NCI-H526 (cell line): Measurements from ENCODE around the gene MBOAT7.
"Not testable (repeated sequence)": the region's sequence is repeated elsewhere in the genome, so short reads cannot be mapped to it uniquely, and the experiment has no call there.

Experiments used
- DNase-seq, 2 experiments: peaks; one replicate each; lab custom pipeline; 2025; lab: John Stamatoyannopoulos, UW

MBOAT7 gene

DNA sequence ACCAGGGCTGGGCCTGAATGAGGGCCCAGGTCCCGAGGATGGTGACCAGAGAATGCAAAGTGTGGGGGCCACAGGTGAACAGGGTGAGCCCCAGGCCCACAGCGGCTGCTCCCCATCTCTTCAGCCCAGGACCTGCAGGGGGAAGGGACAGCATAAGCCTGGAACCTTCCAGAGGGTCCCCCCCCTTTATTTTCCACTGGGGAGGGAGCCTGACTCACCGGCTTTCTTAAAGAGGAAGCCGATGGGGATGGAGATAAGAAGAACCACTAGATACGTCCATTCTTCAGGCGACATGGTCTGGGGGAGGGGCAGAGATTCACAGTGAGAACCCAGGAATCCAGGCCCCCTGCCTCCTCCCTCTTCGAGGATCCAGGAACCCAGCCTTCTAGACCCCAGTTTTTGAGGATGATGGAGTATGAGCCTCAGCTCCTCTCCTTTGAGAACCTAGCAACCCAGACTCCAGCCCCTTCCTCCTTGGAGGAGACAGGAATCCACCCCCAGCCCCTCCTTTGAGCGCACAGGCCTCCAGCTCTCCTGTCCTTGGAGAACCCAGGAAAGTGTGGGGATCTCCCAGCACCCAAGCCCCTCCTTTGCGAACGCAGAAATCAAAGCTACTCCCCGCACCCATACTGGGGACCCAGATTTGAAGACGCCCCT is 1.0 kb downstream of the MBOAT7 start:
- peak in 1 of 2 experiments; percentile 61 for DNase-seq

DNA sequence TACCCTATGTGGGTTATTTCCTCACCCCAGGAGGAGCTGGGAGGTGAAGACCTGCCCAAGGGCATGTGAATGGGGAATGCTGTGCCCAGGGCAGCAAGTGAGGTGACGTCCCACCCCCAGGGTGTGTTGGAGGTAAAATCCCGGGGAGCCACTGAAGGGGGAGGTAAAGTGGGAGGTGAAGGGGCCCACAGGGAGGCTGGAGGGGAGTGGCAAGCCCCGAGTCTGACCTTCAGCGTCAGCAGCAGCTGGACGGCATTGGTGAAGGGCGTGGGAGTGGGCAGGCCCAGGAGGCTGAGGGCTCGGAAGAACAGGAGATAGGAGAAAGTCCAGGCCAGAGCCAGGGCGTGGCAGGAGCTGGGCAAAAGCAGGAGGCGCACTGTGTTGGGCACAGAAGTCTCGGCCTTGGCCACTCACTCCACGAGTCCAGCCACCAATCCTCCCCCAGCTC is 2.4 kb downstream of the MBOAT7 start:
- DNase-seq = no peak

DNA sequence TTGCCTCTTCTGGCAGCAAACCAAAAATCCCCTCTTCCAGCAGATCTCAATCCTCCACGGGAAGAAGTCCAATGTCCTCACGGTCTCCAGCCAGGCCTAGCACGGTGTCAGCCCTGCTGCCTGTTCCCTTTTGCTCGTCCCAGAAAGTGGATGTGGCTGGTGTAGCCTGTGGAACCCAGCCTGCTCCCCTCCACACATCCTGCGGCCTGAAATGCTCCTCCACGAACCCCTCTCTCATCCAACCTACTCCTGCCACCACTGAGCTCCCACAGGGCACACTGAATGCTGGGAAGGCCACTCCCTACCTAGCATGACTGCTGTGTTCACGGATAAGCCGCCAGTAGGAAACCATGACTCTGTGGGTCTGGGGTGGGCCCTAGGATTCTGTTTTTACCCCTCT is 3.0 kb downstream of the MBOAT7 start:
- no peak for DNase-seq

DNA sequence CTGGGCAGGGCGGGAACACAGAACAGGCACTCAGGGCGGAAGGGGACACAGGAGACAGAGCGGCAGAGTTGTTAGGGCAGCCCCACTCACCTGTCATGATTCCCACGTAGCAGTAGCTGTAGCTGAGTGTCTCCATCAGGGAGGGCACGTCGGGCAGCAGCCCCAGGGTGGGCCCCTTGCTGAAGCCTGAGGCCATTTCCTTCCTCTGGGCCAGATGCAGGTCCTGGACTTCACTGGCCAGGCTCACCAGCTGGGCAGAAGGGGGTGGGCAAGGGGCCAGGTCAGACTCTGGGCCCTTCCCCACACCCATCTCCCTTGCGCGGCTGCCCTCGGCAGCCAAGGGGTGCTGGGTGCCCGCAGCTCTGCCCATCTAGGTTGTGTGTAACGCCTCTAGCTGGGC is 5.9 kb downstream of the MBOAT7 start:
- DNase-seq = no peak

DNA sequence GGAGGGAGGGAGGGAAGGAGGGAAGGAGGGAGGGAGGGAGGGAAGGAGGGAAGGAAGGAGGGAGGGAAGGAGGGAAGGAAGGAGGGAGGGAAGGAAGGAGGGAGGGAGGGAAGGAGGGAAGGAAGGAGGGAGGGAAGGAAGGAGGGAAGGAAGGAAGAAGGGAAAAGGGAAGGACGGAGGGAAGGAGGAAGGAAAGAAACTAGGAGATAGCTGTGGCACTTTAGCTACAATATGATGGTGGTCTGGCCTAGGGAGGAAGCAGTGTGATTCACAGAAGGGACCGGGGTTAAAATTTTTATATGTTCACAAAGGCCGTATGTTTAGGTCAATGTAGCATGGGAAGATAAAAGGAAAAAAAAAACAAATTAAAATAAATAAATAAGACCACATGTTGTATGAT is 7.5 kb downstream of the MBOAT7 start:
- not testable (repeated sequence) for DNase-seq

DNA sequence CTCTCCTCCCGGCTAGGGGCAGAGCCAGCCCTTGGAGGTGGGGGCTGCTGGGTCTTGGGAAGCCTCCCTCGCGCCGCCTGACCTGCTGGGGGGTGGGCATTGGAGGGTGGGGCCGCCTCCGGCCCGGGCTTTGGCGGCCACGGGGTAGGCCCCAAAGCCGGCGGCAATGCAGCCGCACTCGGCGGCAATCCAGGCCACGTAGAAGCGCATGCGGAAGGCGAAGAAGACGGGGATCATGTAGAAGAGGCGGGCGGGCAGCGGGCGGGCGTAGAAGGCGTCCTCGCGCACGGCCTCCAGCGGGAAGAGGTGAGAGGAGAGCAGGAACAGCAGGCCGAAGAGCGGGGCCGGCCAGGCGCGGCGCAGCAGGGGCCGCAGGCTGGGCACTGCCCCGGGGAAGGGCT is 8.7 kb downstream of the MBOAT7 start:
- no peak for DNase-seq

DNA sequence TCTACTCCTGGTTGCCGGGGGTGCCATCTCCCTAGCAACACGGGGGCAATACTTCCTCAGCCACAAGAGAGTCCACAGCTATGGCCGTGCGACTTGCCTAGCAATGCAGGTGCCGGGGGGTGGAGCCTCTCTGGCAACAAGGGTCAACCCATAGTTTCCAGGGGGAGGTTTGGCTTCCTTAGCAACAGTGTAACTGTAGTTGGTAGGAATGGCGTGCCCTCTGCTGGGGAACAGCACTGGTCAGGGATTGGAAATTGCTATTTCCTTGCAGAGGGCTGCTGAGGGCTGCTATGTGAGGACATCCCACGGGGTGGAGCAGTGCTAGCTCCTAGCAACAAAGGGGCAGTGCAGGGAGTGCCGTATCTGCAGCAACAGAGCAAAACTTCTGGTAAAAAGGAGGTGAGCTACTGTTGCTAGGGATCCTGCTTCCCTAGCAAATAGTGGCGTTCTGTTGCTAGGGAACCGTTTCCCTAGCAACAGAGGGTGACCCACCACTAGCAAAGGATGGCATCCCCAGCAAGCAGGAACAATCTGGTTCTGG is 9.4 kb downstream of the MBOAT7 start:
- DNase-seq = peak; percentile 97 to 98

DNA sequence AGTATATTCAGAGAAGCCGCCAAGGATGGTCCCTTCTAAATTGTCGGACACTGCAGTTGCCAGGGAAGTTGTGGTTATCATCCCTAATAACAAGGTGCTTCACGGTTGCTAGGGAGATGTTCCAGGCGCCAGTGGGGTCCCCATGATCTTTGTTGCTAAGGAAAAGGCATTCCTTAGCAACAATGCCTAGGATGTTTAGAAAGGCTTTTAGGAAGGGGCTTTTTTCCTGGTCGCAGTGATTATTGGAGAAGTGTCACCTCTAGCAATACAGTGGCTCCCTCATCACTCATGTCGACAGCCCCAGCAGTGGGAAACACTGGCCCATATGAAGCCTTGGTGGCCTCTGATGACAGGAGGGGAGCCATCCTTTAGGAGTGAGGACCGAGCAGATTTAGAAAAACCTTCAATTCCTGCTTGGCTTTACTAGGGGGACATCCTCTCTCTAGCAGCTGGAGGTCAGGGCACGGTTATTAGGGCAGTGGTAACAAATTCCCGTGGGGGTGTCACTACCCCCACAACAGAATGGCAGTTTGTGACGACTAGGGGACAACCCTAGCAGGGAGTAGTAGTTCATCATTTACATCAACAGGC is 10.0 kb downstream of the MBOAT7 start:
- DNase-seq = no peak

DNA sequence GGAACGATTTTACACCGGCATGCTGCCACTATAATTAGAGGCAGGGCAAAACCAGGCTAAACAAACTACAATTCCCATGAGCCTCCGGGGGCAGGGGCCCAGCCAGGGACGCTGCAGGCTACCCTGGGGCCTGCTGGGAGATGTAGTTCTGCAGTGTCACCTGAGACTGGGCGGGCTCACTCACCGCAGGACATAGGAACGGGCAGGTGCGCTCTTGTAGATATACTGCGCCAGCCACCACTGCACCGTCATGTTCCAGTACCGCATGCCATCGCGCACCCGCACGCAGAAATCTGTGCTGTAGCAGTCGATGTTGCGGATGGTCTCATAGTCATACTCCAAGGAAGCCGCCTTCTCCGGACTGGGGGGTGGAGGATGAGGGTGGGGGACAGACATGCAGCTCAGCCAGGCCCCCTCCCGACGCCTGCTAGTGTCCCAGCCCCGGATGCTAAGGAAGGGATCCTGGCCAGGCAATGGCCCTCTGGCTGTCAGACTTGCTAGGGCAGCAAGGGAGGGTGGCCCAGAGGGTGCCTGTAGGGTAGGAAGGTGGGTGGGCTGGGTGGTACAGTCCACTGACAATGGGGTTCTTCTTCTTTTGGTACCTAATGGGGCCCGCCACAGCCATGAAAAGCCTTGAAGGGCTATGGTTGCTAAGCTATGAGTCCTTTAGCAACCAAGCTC is 10.7 kb downstream of the MBOAT7 start:
- peak; percentile 74 to 94 for DNase-seq

DNA sequence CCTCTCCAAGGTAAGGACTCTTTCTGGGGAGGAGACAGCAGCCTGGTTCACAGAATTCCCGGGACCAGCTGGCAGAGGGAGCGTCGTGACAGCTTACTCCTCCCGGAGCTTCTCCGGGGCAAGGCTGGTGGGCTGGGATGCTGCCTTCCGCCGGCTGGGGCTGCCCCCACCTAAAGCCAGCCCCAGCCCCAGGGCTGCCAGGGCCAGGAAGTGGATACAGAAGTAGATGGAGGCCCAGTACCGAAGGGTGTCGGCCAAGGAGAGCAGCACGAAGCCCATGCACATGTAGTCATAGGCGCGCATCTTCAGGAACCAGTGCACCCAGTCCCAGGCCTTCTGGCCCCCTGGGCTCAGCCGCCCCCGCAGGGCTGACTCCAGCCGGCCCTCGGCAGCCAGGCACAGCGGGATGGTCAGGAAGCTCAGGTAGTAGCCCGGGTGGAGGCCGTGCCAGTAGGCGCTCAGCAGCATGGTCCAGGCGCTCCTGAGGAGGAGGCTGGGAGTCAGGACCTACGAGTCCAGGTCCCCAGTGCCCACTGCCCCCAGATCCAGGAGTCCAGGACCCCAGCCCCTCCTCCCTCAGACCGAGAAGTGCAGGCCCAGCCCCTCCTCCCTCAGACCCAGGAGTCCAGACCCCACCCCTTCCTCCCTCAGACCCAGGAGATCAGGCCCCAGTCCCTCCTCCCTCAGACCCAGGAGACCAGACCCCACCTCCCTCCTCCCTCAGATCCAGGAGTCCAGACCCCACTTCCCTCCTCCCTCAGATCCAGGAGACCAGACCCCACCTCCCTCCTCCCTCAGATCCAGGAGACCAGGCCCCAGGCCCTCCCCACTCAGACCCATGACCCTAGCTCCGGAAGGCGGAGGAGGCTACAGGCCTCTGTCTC is 15.2 kb downstream of the MBOAT7 start:
- no peak for DNase-seq

DNA sequence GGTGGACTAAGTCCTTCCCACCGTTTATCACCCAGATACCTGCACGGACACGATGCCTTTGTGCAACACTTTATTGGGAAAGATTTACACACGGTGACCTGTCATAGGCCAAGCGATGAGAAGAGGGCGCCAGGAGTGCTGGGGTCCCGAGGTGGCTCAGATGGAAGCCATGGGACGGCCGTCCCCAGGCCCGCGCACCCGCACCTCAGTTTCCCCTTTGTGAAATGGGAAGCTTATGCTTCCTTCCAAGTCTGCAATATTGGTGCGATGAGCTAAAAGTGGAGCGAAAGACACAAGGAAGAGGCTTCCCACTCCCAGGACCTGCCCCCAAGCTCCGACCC is 16.1 kb downstream of the MBOAT7 start:
- no peak for DNase-seq

DNA sequence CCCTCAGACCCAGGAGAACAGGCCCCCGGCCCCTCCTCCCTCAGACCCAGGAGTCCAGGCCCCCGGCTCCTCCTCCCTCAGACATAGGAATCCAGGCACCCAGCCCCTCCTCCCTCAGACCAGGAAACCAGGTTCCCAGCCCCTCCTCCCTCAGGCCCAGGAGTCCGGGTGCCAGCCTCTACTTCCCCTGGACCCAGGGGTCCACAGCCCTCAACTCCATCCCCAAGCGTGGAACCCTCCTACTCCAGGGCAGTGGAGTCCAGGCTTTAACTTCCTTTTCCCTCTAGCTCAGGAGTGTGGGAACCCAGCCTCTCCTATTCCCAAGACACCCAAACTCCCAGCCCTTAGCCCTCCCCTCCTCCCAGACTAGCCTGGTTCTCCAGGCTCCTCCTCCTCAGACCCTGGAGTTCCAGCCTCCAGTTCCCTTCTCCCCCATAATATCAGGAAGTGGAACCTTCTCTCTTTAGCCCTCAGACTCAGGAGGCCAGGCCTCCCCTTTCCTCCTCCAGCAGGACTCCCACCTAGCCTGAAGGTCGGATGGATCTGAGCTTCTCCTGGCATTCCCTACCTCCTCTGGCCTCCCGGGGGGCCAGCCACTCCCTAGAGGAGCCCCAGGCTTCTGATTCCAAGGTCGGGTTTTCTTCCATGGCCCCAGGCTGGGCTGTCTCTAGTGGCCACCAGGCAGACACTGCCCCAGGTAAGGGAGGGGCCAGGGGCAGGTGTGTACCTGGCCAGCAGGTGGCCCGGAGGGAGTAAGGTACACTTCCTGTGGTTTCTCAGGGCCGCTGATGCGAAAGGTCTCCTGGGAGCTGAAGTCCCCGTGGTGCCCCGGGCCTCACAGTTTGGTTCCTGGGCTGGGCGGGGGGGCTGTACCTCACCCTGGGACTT is 16.7 kb downstream of the MBOAT7 start, which contains the start of gene TMC4:
Gene TMC4 (minus strand): TSS at position 690 of the 888 bp plus-strand sequence. CDS start 43 bp downstream, at position 647.
- peak; percentile 87 to 97 for DNase-seq

DNA sequence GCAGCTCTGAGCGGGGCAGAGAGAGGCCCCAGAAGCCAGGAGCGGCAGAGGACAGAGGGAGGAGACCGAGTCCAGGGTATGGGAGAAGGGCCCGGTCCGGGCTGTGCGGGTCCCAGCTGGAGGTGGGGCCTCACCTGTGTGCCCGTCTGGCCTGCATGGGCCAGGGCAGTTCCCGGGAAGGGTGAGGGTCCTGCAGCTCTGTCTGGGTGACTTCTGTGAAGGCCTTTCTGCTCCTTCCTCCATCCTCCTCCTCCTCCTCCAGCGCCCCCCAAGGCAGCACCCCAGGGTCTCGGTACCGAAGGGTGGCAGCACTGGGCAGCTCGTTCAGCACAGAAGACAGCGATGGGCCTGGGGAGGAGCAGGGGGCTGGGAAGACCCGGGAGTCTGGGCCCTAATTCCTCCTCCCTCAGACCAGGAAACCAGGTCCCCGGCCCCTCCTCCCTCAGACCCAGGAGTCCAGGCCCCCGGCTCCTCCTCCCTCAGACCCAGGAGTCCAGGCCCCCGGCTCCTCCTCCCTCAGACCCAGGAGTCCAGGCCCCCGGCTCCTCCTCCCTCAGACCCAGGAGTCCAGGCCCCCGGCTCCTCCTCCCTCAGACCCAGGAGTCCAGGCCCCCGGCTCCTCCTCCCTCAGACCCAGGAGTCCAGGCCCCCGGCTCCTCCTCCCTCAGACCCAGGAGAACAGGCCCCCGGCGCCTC is 17.5 kb downstream of the MBOAT7 start:
- DNase-seq = not testable (repeated sequence)

DNA sequence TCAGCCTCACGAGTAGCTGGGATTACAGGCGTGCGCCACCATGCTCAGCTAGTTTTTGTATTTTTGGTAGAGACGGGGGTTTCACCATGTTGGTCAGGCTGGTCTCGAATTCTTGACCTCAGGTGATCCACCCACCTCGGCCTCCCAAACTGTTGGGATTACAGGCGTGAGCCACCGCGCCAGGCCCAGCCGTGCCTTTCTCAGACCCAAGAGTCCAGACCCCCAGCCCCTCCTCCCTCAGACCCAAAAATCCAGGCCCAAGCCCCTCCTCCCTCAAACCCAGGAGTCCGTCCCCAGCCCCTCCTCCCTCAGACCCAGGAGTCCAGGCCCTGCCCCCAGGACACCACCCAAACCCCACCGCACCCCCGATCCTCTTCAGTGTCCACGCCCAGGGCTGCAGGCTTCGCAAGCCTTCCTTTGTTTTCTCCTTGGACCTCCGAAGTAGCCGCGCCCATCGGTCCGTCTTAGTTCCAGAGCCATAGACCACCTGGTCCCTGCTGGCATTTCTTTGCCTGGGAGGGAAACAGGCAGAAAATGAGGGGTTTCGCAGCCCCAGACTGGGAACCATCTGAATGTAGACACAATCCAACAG is 20.1 kb downstream of the MBOAT7 start:
- no peak for DNase-seq

DNA sequence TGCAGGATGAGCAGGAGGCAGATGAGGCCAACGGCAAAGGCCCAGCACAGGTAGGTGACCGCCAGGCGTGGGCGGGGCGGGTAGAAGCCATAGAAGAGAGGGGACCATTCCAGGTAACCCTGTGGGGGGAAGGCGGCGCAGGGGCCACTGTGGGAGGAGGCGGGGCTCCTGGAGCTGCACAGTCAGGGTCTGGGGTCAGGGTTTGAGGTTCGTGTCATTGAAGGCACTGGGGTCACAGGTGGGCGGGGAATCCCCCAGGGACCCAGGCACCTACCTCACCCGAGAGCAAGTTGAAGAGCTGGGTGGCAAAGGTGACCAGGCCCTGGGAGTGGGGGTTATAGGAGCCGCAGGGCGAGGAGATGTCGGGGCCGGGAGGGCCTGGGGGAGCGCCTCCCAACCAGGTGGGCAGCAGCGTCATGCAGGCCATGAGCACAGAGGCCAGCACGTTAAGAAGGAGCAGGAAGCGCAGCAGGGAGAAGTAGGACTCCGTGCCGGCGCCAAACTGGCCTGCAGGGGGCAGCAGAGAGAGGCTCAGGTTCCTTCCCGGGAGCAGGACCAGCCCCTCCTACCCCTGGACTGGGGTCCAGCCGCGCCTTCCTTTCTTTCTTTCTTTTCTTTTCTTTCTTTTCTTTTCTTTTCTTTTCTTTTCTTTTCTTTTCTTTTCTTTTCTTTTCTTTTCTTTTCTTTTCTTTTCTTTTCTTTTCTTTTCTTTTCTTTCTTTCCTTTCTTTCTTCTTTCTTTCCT is 21.0 kb downstream of the MBOAT7 start:
- DNase-seq = peak; percentile 79 to 97

DNA sequence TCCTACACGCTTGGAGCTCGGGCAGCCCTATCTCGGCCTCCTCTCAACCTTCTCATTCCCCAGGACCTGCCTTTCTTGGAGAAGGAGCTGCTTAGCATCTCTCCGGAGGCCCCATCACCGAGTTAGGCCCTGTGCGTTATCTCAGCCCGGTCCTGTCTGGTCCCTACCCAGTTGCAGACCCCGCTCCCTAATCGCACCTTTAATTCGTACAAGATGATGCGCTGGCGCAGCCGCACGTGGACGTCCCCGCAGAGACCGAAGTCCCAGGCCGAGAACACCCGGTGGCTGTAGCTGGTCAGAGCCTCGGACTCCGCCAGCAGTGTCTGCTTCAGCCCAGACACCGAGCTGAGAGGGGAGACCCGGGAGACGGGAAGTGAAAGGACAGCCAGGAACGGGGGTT is 24.2 kb downstream of the MBOAT7 start:
- no peak for DNase-seq

DNA sequence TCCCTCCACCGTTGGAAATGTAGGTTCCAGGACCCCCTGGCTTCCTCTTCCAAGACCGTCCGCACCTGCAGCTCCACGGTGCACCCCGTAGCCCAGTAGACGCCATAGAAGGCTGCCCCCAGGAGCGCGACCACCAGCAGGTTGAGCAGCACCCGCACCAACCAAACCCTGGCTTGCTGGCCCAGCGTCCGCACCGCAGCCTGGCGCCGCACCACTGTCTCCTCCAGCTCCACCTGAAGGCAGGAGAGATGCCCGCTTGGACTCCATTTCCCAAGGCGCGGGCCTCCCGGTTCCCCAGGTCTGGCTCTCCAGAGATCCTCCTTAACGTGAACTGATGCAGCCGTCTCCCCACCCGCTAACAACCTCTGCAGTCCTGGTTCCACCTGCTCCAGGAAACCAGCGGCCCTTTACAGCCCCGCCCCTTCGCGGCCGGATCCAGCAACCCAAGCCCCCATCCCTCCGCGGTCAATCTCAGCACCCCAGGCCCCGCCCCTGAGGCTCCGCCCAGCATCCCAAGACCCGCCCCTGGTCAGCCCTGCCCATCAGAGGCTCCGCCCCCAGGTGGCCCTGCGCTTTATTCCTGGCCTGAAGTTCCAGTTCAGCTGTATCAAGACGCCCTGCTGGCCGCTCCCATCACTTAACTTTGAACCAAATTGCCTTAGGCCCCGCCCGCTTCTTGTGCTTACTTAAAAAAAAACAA is 24.9 kb downstream of the MBOAT7 start:
- peak; percentile 75 to 95 for DNase-seq

DNA sequence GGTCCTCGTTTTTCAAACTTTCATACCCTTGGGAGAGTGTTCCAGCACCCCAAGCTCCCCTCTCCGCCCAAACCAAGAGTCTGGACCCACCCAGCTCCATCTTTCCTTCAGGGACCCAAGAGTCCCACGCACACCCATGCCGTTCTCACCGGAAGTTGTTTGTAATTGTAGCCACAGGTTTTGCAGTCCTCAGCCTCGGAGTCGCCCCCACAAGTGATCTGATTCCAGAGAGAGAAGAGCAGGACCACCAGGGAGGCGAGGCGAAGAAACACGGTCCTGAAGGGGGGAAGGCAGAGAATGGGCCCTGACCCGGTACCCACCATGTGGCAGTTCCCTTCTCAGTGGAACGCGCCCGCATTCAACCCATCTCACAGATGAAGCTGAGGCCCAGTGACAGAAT is 26.5 kb downstream of the MBOAT7 start:
- DNase-seq = no peak
